Measurements from ENCODE around the gene MDC1.
"Not testable (repeated sequence)": the region's sequence is repeated elsewhere in the genome, so short reads cannot be mapped to it uniquely, and the experiment has no call there.

Gene MDC1

GRCh38 chr6:30717129-30717844 is at the start of gene MDC1:
Gene MDC1 (minus strand): TSS chr6:30717281. CDS start chr6:30715175, 2,106 bp downstream.
- peak; percentile 95 to 98 for DNase-seq (ENCODE audit: extremely low read depth in 1 of 2, low read depth in 1 of 2)

GRCh38 chr6:30766461-30767157 is 49.5 kb upstream of the MDC1 start:
- no peak for DNase-seq (ENCODE audit: extremely low read depth in 1 of 2, low read depth in 1 of 2)

- DNase-seq (ENCODE audit: extremely low read depth in 1 of 2, low read depth in 1 of 2), result not testable (repeated sequence)
Observed at GRCh38 chr6:30765495-30765894, 48.4 kb upstream of the MDC1 start.

- DNase-seq (ENCODE audit: extremely low read depth in 1 of 2, low read depth in 1 of 2), result not testable (repeated sequence)
Observed at GRCh38 chr6:30764490-30765043, 47.5 kb upstream of the MDC1 start.

GRCh38 chr6:30763618-30764489 is 46.8 kb upstream of the MDC1 start:
- DNase-seq (ENCODE audit: extremely low read depth in 1 of 2, low read depth in 1 of 2), result no peak

GRCh38 chr6:30763155-30763617 is 46.1 kb upstream of the MDC1 start:
- DNase-seq (ENCODE audit: extremely low read depth in 1 of 2, low read depth in 1 of 2), result no peak

GRCh38 chr6:30761791-30762429 is 44.8 kb upstream of the MDC1 start:
- no peak for DNase-seq (ENCODE audit: extremely low read depth in 1 of 2, low read depth in 1 of 2)

- no peak for DNase-seq (ENCODE audit: extremely low read depth in 1 of 2, low read depth in 1 of 2)
Observed at GRCh38 chr6:30760549-30760948, 43.5 kb upstream of the MDC1 start.

- DNase-seq (ENCODE audit: extremely low read depth in 1 of 2, low read depth in 1 of 2), result no peak
Observed at GRCh38 chr6:30759575-30760239, 42.6 kb upstream of the MDC1 start.

GRCh38 chr6:30757261-30757904 is 40.3 kb upstream of the MDC1 start:
- DNase-seq (ENCODE audit: extremely low read depth in 1 of 2, low read depth in 1 of 2), result no peak

- DNase-seq (ENCODE audit: extremely low read depth in 1 of 2, low read depth in 1 of 2), result not testable (repeated sequence)
Observed at GRCh38 chr6:30756405-30757003, 39.4 kb upstream of the MDC1 start.

GRCh38 chr6:30754631-30755030 is 37.5 kb upstream of the MDC1 start:
- no peak for DNase-seq (ENCODE audit: extremely low read depth in 1 of 2, low read depth in 1 of 2)

GRCh38 chr6:30752157-30752927 is 35.3 kb upstream of the MDC1 start:
- DNase-seq (ENCODE audit: extremely low read depth in 1 of 2, low read depth in 1 of 2), result no peak

- DNase-seq (ENCODE audit: extremely low read depth in 1 of 2, low read depth in 1 of 2), result no peak
Observed at GRCh38 chr6:30750379-30750668, 33.2 kb upstream of the MDC1 start.

GRCh38 chr6:30749554-30750378 is 32.7 kb upstream of the MDC1 start:
- DNase-seq (ENCODE audit: extremely low read depth in 1 of 2, low read depth in 1 of 2), result no peak

GRCh38 chr6:30748851-30749540 is 31.9 kb upstream of the MDC1 start:
- DNase-seq (ENCODE audit: extremely low read depth in 1 of 2, low read depth in 1 of 2), result no peak

All from activated CD8-positive, alpha-beta memory T cell treated with anti-CD3 and anti-CD28 coated beads for 1 hour (primary cell).